Measurements from ENCODE around the gene IL15RA.
"Not testable (repeated sequence)": the region's sequence is repeated elsewhere in the genome, so short reads cannot be mapped to it uniquely, and the experiment has no call there.

Gene IL15RA

GRCh38 chr10:6006546-6006945 is 29.2 kb upstream of the IL15RA start:
- no peak for DNase-seq (ENCODE audit: low read depth)

GRCh38 chr10:6005856-6006395 is 28.6 kb upstream of the IL15RA start:
- no peak for DNase-seq (ENCODE audit: low read depth)

GRCh38 chr10:6005161-6005804 is 27.9 kb upstream of the IL15RA start:
- DNase-seq (ENCODE audit: low read depth) = not testable (repeated sequence)

GRCh38 chr10:6002809-6003510 is 25.6 kb upstream of the IL15RA start:
- DNase-seq (ENCODE audit: low read depth) = no peak

- no peak for DNase-seq (ENCODE audit: low read depth)
Measured at GRCh38 chr10:5999440-6000165, 22.3 kb upstream of the IL15RA start.

- no peak for DNase-seq (ENCODE audit: low read depth)
Measured at GRCh38 chr10:5996696-5997095, 19.4 kb upstream of the IL15RA start.

GRCh38 chr10:5992398-5992797 is 15.1 kb upstream of the IL15RA start:
- no peak for DNase-seq (ENCODE audit: low read depth)

- no peak for DNase-seq (ENCODE audit: low read depth)
Measured at GRCh38 chr10:5991708-5992107, 14.4 kb upstream of the IL15RA start.

- DNase-seq (ENCODE audit: low read depth) = no peak
Measured at GRCh38 chr10:5989756-5990155, 12.4 kb upstream of the IL15RA start.

- DNase-seq (ENCODE audit: low read depth) = no peak
Measured at GRCh38 chr10:5988336-5988920, 11.1 kb upstream of the IL15RA start.

- no peak for DNase-seq (ENCODE audit: low read depth)
Measured at GRCh38 chr10:5987747-5988146, 10.4 kb upstream of the IL15RA start.

- DNase-seq (ENCODE audit: low read depth) = no peak
Measured at GRCh38 chr10:5985029-5985428, 7.7 kb upstream of the IL15RA start.

- no peak for DNase-seq (ENCODE audit: low read depth)
Measured at GRCh38 chr10:5983774-5984173, 6.4 kb upstream of the IL15RA start.

GRCh38 chr10:5981529-5981928 is 4.2 kb upstream of the IL15RA start:
- DNase-seq (ENCODE audit: low read depth) = no peak

- no peak for DNase-seq (ENCODE audit: low read depth)
Measured at GRCh38 chr10:5978230-5978489, 817 bp upstream of the IL15RA start.

GRCh38 chr10:5976512-5977470 is 552 bp downstream of the IL15RA start:
- DNase-seq (ENCODE audit: low read depth) = peak; percentile 67

GRCh38 chr10:5975641-5976473 is 1.5 kb downstream of the IL15RA start:
- DNase-seq (ENCODE audit: low read depth) = peak; percentile 49

GRCh38 chr10:5973069-5973468 is 4.3 kb downstream of the IL15RA start:
- DNase-seq (ENCODE audit: low read depth) = no peak

- DNase-seq (ENCODE audit: low read depth) = no peak
Measured at GRCh38 chr10:5971886-5972285, 5.5 kb downstream of the IL15RA start.

- DNase-seq (ENCODE audit: low read depth) = peak; percentile 78
Measured at GRCh38 chr10:5971315-5971832, 6.0 kb downstream of the IL15RA start.

Measured in iris pigment epithelial cell (primary cell).